ENCODE data around the gene MAGI1.

The MAGI1 gene

GRCh38 chr3:65701516-65701915 is 337.2 kb downstream of the MAGI1 start:
- no peak for DNase-seq

- no peak for DNase-seq
These were observed 349.3 kb downstream of the MAGI1 start for GRCh38 chr3:65689436-65689835.

- no peak for DNase-seq
These were observed 351.0 kb downstream of the MAGI1 start for GRCh38 chr3:65687741-65688140.

- DNase-seq, result no peak
These were observed 353.0 kb downstream of the MAGI1 start for GRCh38 chr3:65685621-65686235.

GRCh38 chr3:65678516-65678915 is 360.2 kb downstream of the MAGI1 start:
- DNase-seq, result no peak

- DNase-seq, result no peak
These were observed 361.2 kb downstream of the MAGI1 start for GRCh38 chr3:65677486-65678010.

- no peak for DNase-seq
These were observed 362.1 kb downstream of the MAGI1 start for GRCh38 chr3:65676580-65676979.

GRCh38 chr3:65675011-65675410 is 363.7 kb downstream of the MAGI1 start:
- DNase-seq, result no peak

GRCh38 chr3:65674226-65674625 is 364.5 kb downstream of the MAGI1 start:
- no peak for DNase-seq

GRCh38 chr3:65672871-65673815 is 365.6 kb downstream of the MAGI1 start:
- peak; percentile 38 to 56 for DNase-seq

GRCh38 chr3:65672061-65672460 is 366.7 kb downstream of the MAGI1 start:
- DNase-seq, result no peak

GRCh38 chr3:65671004-65671403 is 367.7 kb downstream of the MAGI1 start:
- no peak for DNase-seq

- no peak for DNase-seq
These were observed 369.4 kb downstream of the MAGI1 start for GRCh38 chr3:65669163-65669875.

GRCh38 chr3:65667963-65668362 is 370.8 kb downstream of the MAGI1 start:
- no peak for DNase-seq

- no peak for DNase-seq
These were observed 372.1 kb downstream of the MAGI1 start for GRCh38 chr3:65666448-65667091.

GRCh38 chr3:65665915-65666314 is 372.8 kb downstream of the MAGI1 start:
- no peak for DNase-seq

- DNase-seq, result no peak
These were observed 373.8 kb downstream of the MAGI1 start for GRCh38 chr3:65664931-65665330.

- no peak for DNase-seq
These were observed 374.3 kb downstream of the MAGI1 start for GRCh38 chr3:65664446-65664845.

GRCh38 chr3:65662095-65662494 is 376.6 kb downstream of the MAGI1 start:
- no peak for DNase-seq

- DNase-seq, result no peak
These were observed 378.6 kb downstream of the MAGI1 start for GRCh38 chr3:65660000-65660598.

- DNase-seq, result no peak
These were observed 379.3 kb downstream of the MAGI1 start for GRCh38 chr3:65659396-65659795.

- no peak for DNase-seq
These were observed 380.3 kb downstream of the MAGI1 start for GRCh38 chr3:65658401-65658800.

All from Kasumi-1 (cell line).